OCI-LY7 (cell line): ENCODE results near the gene DOHH. TPM values are rescaled to one million over a fixed set of nuclear protein-coding genes. Genes with fewer than 3 reads are reported as not detected.

Experiments
- BruUV-seq: library from RNA; stranded (reverse); fragments of 400-500 nt; replicated peaks from 2 replicates; lab custom pipeline; 2021; lab: Mats Ljungman, UMichigan
- CTCF ChIA-PET: fragments of 300-600 bp; sonication (Branson Sonifier 250); formaldehyde crosslinking; loops from one replicate; lab custom pipeline; 2022; ENCODE audit warnings: antibody characterized with exemption; ENCODE audit not compliant: unreplicated experiment; lab: Charles Lee
- POLR2A ChIA-PET: fragments of 300-600 bp; sonication (Branson Sonifier 250); formaldehyde crosslinking; loops from one replicate; lab custom pipeline; 2022; ENCODE audit warnings: antibody characterized with exemption; lab: Charles Lee
- DNase-seq: peaks from one replicate; pipeline ENCODE4 v3.0.0-alpha.2; 2015; ENCODE audit warnings: low spot score
- H2AFZ ChIP-seq: fragments of 200-600 bp; sonication (generic), shearing (Covaris generic); 2 replicates; pipeline ENCODE4 v1.6.1; 2014; ENCODE audit warnings: mild to moderate bottlenecking, antibody characterized with exemption, low read length, moderate library complexity
- H3K27ac ChIP-seq: fragments of 200-600 bp; sonication (generic); 2 replicates; pipeline ENCODE4 v1.5.1; 2014; ENCODE audit warnings: mixed run types, low read depth, mild to moderate bottlenecking, moderate library complexity, low read length, inconsistent platforms; ENCODE audit not compliant: poor library complexity, severe bottlenecking
- H3K36me3 ChIP-seq: fragments of 200-600 bp; sonication (generic); 2 replicates; pipeline ENCODE4 v1.6.1; 2014; ENCODE audit warnings: mild to moderate bottlenecking, antibody characterized with exemption, low read length, moderate library complexity, mixed read lengths; ENCODE audit not compliant: insufficient read depth
- H3K4me1 ChIP-seq: fragments of 200-600 bp; sonication (generic); 2 replicates; pipeline ENCODE4 v1.5.1; 2014; ENCODE audit warnings: mild to moderate bottlenecking, low read length; ENCODE audit not compliant: insufficient read depth, poor library complexity, severe bottlenecking
- H3K4me2 ChIP-seq: fragments of 200-600 bp; sonication (generic); 2 replicates; pipeline ENCODE4 v1.6.1; 2014; ENCODE audit warnings: mild to moderate bottlenecking, low read length
- H3K4me3 ChIP-seq: fragments of 200-600 bp; sonication (generic); 2 replicates; pipeline ENCODE4 v1.5.1; 2014; ENCODE audit warnings: mild to moderate bottlenecking, low read depth, low read length; ENCODE audit not compliant: poor library complexity, severe bottlenecking
- H3K79me2 ChIP-seq: fragments of 200-600 bp; sonication (generic); 2 replicates; pipeline ENCODE4 v1.6.1; 2016; ENCODE audit warnings: low read depth, mild to moderate bottlenecking, low read length, moderate library complexity, mixed read lengths; ENCODE audit not compliant: insufficient read depth
- H3K9me2 ChIP-seq: fragments of 200-600 bp; sonication (generic); 2 replicates; pipeline ENCODE4 v1.6.1; 2016; ENCODE audit warnings: mild to moderate bottlenecking, low read length, mixed read lengths; ENCODE audit not compliant: insufficient read depth
- H3K9me3 ChIP-seq: fragments of 200-600 bp; sonication (generic); 2 replicates; pipeline ENCODE4 v1.6.1; 2014; ENCODE audit warnings: mild to moderate bottlenecking, mixed run types, low read length, mixed read lengths
- H4K20me1 ChIP-seq: fragments of 200-600 bp; sonication (generic); 2 replicates; pipeline ENCODE4 v1.6.1; 2014; ENCODE audit warnings: mild to moderate bottlenecking, antibody characterized with exemption, low read length, moderate library complexity, mixed read lengths; ENCODE audit not compliant: insufficient read depth
- CTCF ChIP-seq: fragments of 200-600 bp; sonication (generic); conservative IDR thresholded peaks from 2 replicates; pipeline ENCODE4 v1.5.1; 2014; ENCODE audit warnings: mild to moderate bottlenecking, antibody characterized with exemption, low read length, moderate library complexity, mixed read lengths
- EZH2phosphoT487 ChIP-seq: fragments of 200-600 bp; sonication (generic); IDR thresholded peaks from 2 replicates; pipeline ENCODE4 v1.6.1; 2018; ENCODE audit warnings: low read depth, borderline replicate concordance, mild to moderate bottlenecking, mixed run types, antibody characterized with exemption, low read length, moderate library complexity, mixed read lengths
- intact Hi-C: fragments of 100-400 bp; cut with micrococcal nuclease; formaldehyde crosslinking; loops from one replicate; pipeline ENCODE4 v1.10.0; 2022; ENCODE audit not compliant: unreplicated experiment
- total RNA-seq, 2 experiments: library from RNA; depleted of rRNA in 1 of 2; stranded (reverse); fragments of >200 nt in 1 of 2; shearing (Covaris generic) in 1 of 2; gene quantifications; 2 replicates each; pipeline ENCODE4 v1.2.3, GENCODE V29; 2014 to 2022

The DOHH gene
- total RNA-seq, 2 experiments from 2014 or later: 11.3 to 13.1 TPM

DNA sequence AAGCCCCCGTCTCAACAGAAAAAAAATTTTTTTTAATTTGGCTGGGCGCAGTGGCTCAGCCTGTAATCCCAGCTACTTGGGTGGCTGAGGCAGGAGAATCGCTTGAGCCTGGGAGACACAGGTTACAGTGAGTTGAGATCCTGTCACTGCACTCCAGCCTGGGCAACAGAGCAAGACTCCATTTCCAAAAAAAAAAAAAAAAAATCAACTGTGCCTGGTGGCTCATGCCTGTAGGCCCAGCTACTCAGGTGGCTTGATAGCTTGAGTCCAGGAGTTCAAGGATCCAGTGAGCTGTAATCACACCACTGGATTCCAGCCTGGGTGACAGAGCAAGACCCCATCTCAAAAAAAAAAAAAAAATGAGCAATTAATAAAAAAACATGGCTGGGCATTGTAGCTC, 1.3 kb upstream of the DOHH start:
- Histone ChIP-seq H2AFZ (no peak overlapping the region), H3K79me2 (peaks cover 25% of the 10 kb centered on the region), H3K36me3 (peaks cover 7% of the 10 kb centered on the region), H3K4me2 (no peak overlapping the region), H3K4me3 (no peak overlapping the region), H3K9me2 (no peaks in the 10 kb centered on the region), H3K9me3 (no peaks in the 10 kb centered on the region), H3K4me1 (peaks cover 28% of the 10 kb centered on the region), H4K20me1 (no peaks in the 10 kb centered on the region), H3K27ac (no peak overlapping the region)
- no peak for DNase-seq
- no TSS peak for BruUV-seq
- no peak for TF ChIP-seq CTCF
- no peak for TF ChIP-seq EZH2phosphoT487
- ChIA-PET POLR2A (interaction anchor here (0.7 kb wide), 1 partner anchor 1243 kb away, joined by 4 read pairs; no protein-coding TSS in a partner anchor), CTCF (no interaction called here)
- intact Hi-C loops: no loop called here

GRCh38 chr19:3499738-3500428, 591 bp downstream of the DOHH start:
- POLR2A ChIA-PET: no interaction called here

More at GRCh38 chr19:3499738-3500428, 591 bp downstream of the DOHH start:
- no peaks in the 10 kb centered on the region for H3K9me3 ChIP-seq
- no peak for DNase-seq
- no peaks in the 10 kb centered on the region for H4K20me1 ChIP-seq
- BruUV-seq: TSS peak; percentile 78
- peaks cover 22% of the 10 kb centered on the region for H3K4me1 ChIP-seq
- TF ChIP-seq EZH2phosphoT487 (no peak), CTCF (no peak)
- H3K4me3 ChIP-seq: peak overlapping the region; percentile 97
- peaks cover 25% of the 10 kb centered on the region for H3K36me3 ChIP-seq
- H3K79me2 ChIP-seq: peaks cover 20% of the 10 kb centered on the region
- H3K27ac ChIP-seq: peak overlapping the region; percentile 49
- peak overlapping the region; percentile 89 for H3K4me2 ChIP-seq
- intact Hi-C loops: no loop called here
- no peaks in the 10 kb centered on the region for H3K9me2 ChIP-seq
- CTCF ChIA-PET: no interaction called here
- peak overlapping the region; percentile 85; the same call in 1 of the 2 replicates for H2AFZ ChIP-seq
